ENCODE results near the gene LIN9.
A peak's percentile ranks its signal among the peaks of the same experiment; 100 is the strongest.

Gene LIN9

DNA sequence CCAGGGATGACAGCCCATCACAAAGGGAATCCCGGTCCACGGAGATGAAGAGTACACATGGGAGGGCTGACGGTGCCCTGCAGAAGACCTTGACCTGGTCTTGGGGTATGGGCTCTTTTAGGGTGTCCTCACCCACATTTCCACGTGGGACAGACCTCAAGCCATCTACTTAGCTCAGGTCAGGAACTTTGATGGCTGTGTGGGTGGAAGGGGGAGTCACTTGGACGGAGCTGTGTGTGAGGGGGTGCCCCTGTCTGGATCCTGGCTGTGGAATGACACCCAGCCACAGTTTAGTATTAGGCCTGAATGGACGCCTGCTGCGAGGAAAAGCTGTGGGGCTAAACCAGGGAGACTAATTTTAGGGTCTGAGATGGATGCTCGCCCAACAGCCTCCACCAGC is 96.4 kb downstream of the LIN9 start:
- H4K8ac ChIP-seq (ENCODE audit: low read depth, low read length) = no peak overlapping the region
- H3K36me3 ChIP-seq (replicated peaks in 1 of 2; ENCODE audit: control insufficient read depth in 2 of 2, insufficient read depth in 2 of 2, low read length in 2 of 2) = no peaks in the 10 kb centered on the region
- DNase-seq (ENCODE audit: low spot score) = no peak
- H3K9ac ChIP-seq (ENCODE audit: low read depth, low read length, poor library complexity) = peak overlapping the region; percentile 3
- H3K23ac ChIP-seq (ENCODE audit: low read depth, low read length, poor library complexity) = peak overlapping the region; percentile 8
- peaks cover 0 to 40% (median 0%) of the 10 kb centered on the region in 3 experiments for H3K27me3 ChIP-seq (ENCODE audit: control insufficient read depth in 3 of 3, insufficient read depth in 3 of 3, low read depth in 1 of 3, low read length in 3 of 3)
- no peaks in the 10 kb centered on the region for H3K9me3 ChIP-seq (replicated peaks in 1 of 2; ENCODE audit: control insufficient read depth in 2 of 2, insufficient read depth in 1 of 2, low read depth in 1 of 2, low read length in 2 of 2)
- no peak overlapping the region for H2BK120ac ChIP-seq (ENCODE audit: low read depth, low read length)
- no peak overlapping the region for H3K4me2 ChIP-seq (ENCODE audit: insufficient read depth, low read length, poor library complexity, severe bottlenecking)
- peaks cover 1 to 8% of the 10 kb centered on the region in 2 donors for H3K4me1 ChIP-seq (ENCODE audit: control insufficient read depth in 2 of 2, insufficient read depth in 1 of 2, low read depth in 1 of 2, low read length in 2 of 2)
- H3K4ac ChIP-seq (ENCODE audit: low read length) = no peak overlapping the region
- H3K4me3 ChIP-seq (ENCODE audit: low read length in 2 of 2) = no peak overlapping the region
- no peak overlapping the region for H2AK5ac ChIP-seq (ENCODE audit: low read depth, low read length)
- H3K27ac ChIP-seq (replicated peaks; ENCODE audit: low read length) = no peak overlapping the region
- no peak overlapping the region for H2BK12ac ChIP-seq (ENCODE audit: low read length)
- H2AFZ ChIP-seq (ENCODE audit: low read length) = peak overlapping the region; percentile 45
- no peak overlapping the region for H3K14ac ChIP-seq (ENCODE audit: low read length)
- no peak overlapping the region for H2BK5ac ChIP-seq (ENCODE audit: low read length)
- H3K18ac ChIP-seq (ENCODE audit: low read length) = no peak overlapping the region
- H2BK15ac ChIP-seq (ENCODE audit: low read length) = no peak overlapping the region
- no CpG with 5 or more reads among the region's 8 CpGs for WGBS, 2 donors (ENCODE audit: extremely low coverage in 2 of 2, insufficient read length in 2 of 2, insufficient replicate concordance in 1 of 2)
- H4K91ac ChIP-seq (ENCODE audit: low read depth, low read length, poor library complexity) = no peak overlapping the region
- H3K79me1 ChIP-seq (ENCODE audit: low read depth, low read length) = no peaks in the 10 kb centered on the region

- Histone ChIP-seq H3K4me1 (ENCODE audit: control insufficient read depth in 2 of 2, insufficient read depth in 1 of 2, low read depth in 1 of 2, low read length in 2 of 2) (peaks cover 1 to 8% of the 10 kb centered on the region in 2 donors), H3K27ac (replicated peaks; ENCODE audit: low read length) (no peak overlapping the region), H2AK5ac (ENCODE audit: low read depth, low read length) (no peak overlapping the region), H3K4me3 (ENCODE audit: low read length in 2 of 2) (no peak overlapping the region), H3K14ac (ENCODE audit: low read length) (no peak overlapping the region), H3K18ac (ENCODE audit: low read length) (no peak overlapping the region), H2AFZ (ENCODE audit: low read length) (no peak overlapping the region), H3K27me3 (ENCODE audit: control insufficient read depth in 3 of 3, insufficient read depth in 3 of 3, low read depth in 1 of 3, low read length in 3 of 3) (peaks cover 0 to 31% (median 0%) of the 10 kb centered on the region in 3 experiments), H3K23ac (ENCODE audit: low read depth, low read length, poor library complexity) (no peak overlapping the region), H4K8ac (ENCODE audit: low read depth, low read length) (no peak overlapping the region), H2BK5ac (ENCODE audit: low read length) (no peak overlapping the region), H4K91ac (ENCODE audit: low read depth, low read length, poor library complexity) (no peak overlapping the region), H3K9ac (ENCODE audit: low read depth, low read length, poor library complexity) (no peak overlapping the region), H3K79me1 (ENCODE audit: low read depth, low read length) (no peaks in the 10 kb centered on the region), H3K9me3 (replicated peaks in 1 of 2; ENCODE audit: control insufficient read depth in 2 of 2, insufficient read depth in 1 of 2, low read depth in 1 of 2, low read length in 2 of 2) (no peaks in the 10 kb centered on the region), H3K4me2 (ENCODE audit: insufficient read depth, low read length, poor library complexity, severe bottlenecking) (no peak overlapping the region), H2BK120ac (ENCODE audit: low read depth, low read length) (no peak overlapping the region), H3K36me3 (replicated peaks in 1 of 2; ENCODE audit: control insufficient read depth in 2 of 2, insufficient read depth in 2 of 2, low read length in 2 of 2) (no peaks in the 10 kb centered on the region), H3K4ac (ENCODE audit: low read length) (no peak overlapping the region), H2BK12ac (ENCODE audit: low read length) (peak overlapping the region; percentile 25), H2BK15ac (ENCODE audit: low read length) (no peak overlapping the region)
- WGBS, 2 donors (ENCODE audit: extremely low coverage in 2 of 2, insufficient read length in 2 of 2, insufficient replicate concordance in 1 of 2) = no CpG with 5 or more reads among the region's 5 CpGs
- DNase-seq (ENCODE audit: low spot score) = no peak
Observed at GRCh38 chr1:226211181-226211821, 97.7 kb downstream of the LIN9 start.

GRCh38 chr1:226210571-226211176 is 98.3 kb downstream of the LIN9 start:
- Histone ChIP-seq H3K27me3 (ENCODE audit: control insufficient read depth in 3 of 3, insufficient read depth in 3 of 3, low read depth in 1 of 3, low read length in 3 of 3) (peaks cover 0 to 25% (median 0%) of the 10 kb centered on the region in 3 experiments), H3K14ac (ENCODE audit: low read length) (no peak overlapping the region), H3K36me3 (replicated peaks in 1 of 2; ENCODE audit: control insufficient read depth in 2 of 2, insufficient read depth in 2 of 2, low read length in 2 of 2) (no peaks in the 10 kb centered on the region), H3K9ac (ENCODE audit: low read depth, low read length, poor library complexity) (no peak overlapping the region), H2BK12ac (ENCODE audit: low read length) (no peak overlapping the region), H3K9me3 (replicated peaks in 1 of 2; ENCODE audit: control insufficient read depth in 2 of 2, insufficient read depth in 1 of 2, low read depth in 1 of 2, low read length in 2 of 2) (no peaks in the 10 kb centered on the region), H3K4me2 (ENCODE audit: insufficient read depth, low read length, poor library complexity, severe bottlenecking) (no peak overlapping the region), H2AFZ (ENCODE audit: low read length) (no peak overlapping the region), H3K4ac (ENCODE audit: low read length) (no peak overlapping the region), H3K18ac (ENCODE audit: low read length) (no peak overlapping the region), H3K4me1 (ENCODE audit: control insufficient read depth in 2 of 2, insufficient read depth in 1 of 2, low read depth in 1 of 2, low read length in 2 of 2) (peaks cover 1 to 8% of the 10 kb centered on the region in 2 donors), H2BK5ac (ENCODE audit: low read length) (no peak overlapping the region), H3K4me3 (ENCODE audit: low read length in 2 of 2) (no peak overlapping the region), H3K23ac (ENCODE audit: low read depth, low read length, poor library complexity) (peak overlapping the region; percentile 9), H3K27ac (replicated peaks; ENCODE audit: low read length) (no peak overlapping the region), H3K79me1 (ENCODE audit: low read depth, low read length) (no peaks in the 10 kb centered on the region), H2BK15ac (ENCODE audit: low read length) (peak overlapping the region; percentile 72), H2BK120ac (ENCODE audit: low read depth, low read length) (peak overlapping the region; percentile 49), H2AK5ac (ENCODE audit: low read depth, low read length) (no peak overlapping the region), H4K8ac (ENCODE audit: low read depth, low read length) (no peak overlapping the region), H4K91ac (ENCODE audit: low read depth, low read length, poor library complexity) (no peak overlapping the region)
- WGBS, 2 donors (ENCODE audit: extremely low coverage in 2 of 2, insufficient read length in 2 of 2, insufficient replicate concordance in 1 of 2) = no CpG with 5 or more reads among the region's 7 CpGs
- no peak for DNase-seq (ENCODE audit: low spot score)

DNA sequence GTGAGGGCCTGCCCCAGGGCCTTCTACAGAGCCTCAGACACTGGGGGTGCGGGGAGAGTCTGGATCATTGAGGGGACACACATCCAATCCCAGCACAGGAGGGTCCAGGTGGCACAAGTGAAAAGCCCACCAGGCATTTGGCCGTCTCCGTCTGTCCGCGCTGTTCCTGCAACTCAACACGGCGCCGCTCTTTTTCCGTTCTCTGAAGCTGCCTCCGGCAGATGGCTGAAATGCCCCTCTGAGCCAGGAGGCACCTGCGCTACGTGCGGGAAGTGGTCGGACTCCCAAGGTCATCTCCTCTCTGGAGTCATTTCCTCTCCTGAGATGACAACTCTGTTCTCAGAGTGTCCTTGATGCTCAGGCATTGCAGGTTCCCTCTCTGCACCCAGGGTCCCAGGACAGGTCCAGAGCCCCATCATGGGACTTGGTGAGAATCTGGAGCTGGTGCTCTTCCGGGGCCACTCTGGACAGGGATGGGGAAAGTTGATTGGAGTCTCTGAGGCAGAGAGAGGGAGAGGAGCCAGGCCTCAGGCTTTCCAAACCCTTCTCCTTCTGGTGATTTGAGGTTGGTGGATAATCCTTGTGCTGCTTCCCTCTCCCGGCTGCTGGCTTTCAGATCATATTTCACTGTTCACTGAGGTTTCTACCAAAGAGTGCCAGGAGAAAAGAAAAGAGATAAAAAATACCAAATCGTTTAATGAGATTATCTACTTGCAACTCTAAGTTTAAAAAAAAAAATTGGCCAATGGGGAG is 99.5 kb downstream of the LIN9 start:
- Histone ChIP-seq H3K18ac (ENCODE audit: low read length) (peak overlapping the region; percentile 4), H3K9ac (ENCODE audit: low read depth, low read length, poor library complexity) (no peak overlapping the region), H2BK15ac (ENCODE audit: low read length) (no peak overlapping the region), H3K23ac (ENCODE audit: low read depth, low read length, poor library complexity) (no peak overlapping the region), H2BK5ac (ENCODE audit: low read length) (no peak overlapping the region), H3K4ac (ENCODE audit: low read length) (no peak overlapping the region), H3K4me1 (ENCODE audit: control insufficient read depth in 2 of 2, insufficient read depth in 1 of 2, low read depth in 1 of 2, low read length in 2 of 2) (peaks cover 1 to 5% of the 10 kb centered on the region in 2 donors), H2AK5ac (ENCODE audit: low read depth, low read length) (peak overlapping the region; percentile 6), H3K79me1 (ENCODE audit: low read depth, low read length) (no peaks in the 10 kb centered on the region), H4K91ac (ENCODE audit: low read depth, low read length, poor library complexity) (no peak overlapping the region), H3K27me3 (ENCODE audit: control insufficient read depth in 3 of 3, insufficient read depth in 3 of 3, low read depth in 1 of 3, low read length in 3 of 3) (peaks cover 0 to 19% (median 0%) of the 10 kb centered on the region in 3 experiments), H3K27ac (replicated peaks; ENCODE audit: low read length) (no peak overlapping the region), H3K36me3 (replicated peaks in 1 of 2; ENCODE audit: control insufficient read depth in 2 of 2, insufficient read depth in 2 of 2, low read length in 2 of 2) (no peaks in the 10 kb centered on the region), H2AFZ (ENCODE audit: low read length) (no peak overlapping the region), H3K14ac (ENCODE audit: low read length) (no peak overlapping the region), H3K9me3 (replicated peaks in 1 of 2; ENCODE audit: control insufficient read depth in 2 of 2, insufficient read depth in 1 of 2, low read depth in 1 of 2, low read length in 2 of 2) (no peaks in the 10 kb centered on the region), H3K4me3 (ENCODE audit: low read length in 2 of 2) (no peak overlapping the region), H3K4me2 (ENCODE audit: insufficient read depth, low read length, poor library complexity, severe bottlenecking) (no peak overlapping the region), H4K8ac (ENCODE audit: low read depth, low read length) (no peak overlapping the region), H2BK120ac (ENCODE audit: low read depth, low read length) (no peak overlapping the region), H2BK12ac (ENCODE audit: low read length) (no peak overlapping the region)
- DNase-seq (ENCODE audit: low spot score) = no peak
- WGBS, 2 donors (ENCODE audit: extremely low coverage in 2 of 2, insufficient read length in 2 of 2, insufficient replicate concordance in 1 of 2) = no CpG with 5 or more reads among the region's 17 CpGs
